Right lobe of liver (tissue), 6 donors: ENCODE measurements around the gene GTF2IRD1. TPM values are rescaled to one million over a fixed set of nuclear protein-coding genes. Genes with fewer than 3 reads are reported as not detected.
"Not testable (repeated sequence)": the region's sequence is repeated elsewhere in the genome, so short reads cannot be mapped to it uniquely, and the experiment has no call there.

Experiments
- ATAC-seq, 4 donors: fragments of 200-7000 bp; cut with Tn5 transposase; one replicate each; pipeline ENCODE4 v1.9.1; 2020; ENCODE audit warnings: mild to moderate bottlenecking in 4 of 4, moderate library complexity in 4 of 4
- DNase-seq, 3 donors: peaks; one replicate each; pipeline ENCODE4 v3.0.0-alpha.2; 2020
- H3K27ac ChIP-seq, 3 donors: fragments of 200-600 bp; one replicate each; pipeline ENCODE4 v1.8.0; 2022
- H3K27me3 ChIP-seq, 2 donors: fragments of 200-600 bp; one replicate each; pipeline ENCODE4 v1.8.0; 2022
- H3K36me3 ChIP-seq, 4 donors: fragments of 200-600 bp; sonication (generic) in 1 of 4; one replicate each; pipeline versions ENCODE4 v1.5.1 to v1.8.0; 2017 to 2022; ENCODE audit warnings: control low read depth in 1 of 4
- H3K4me1 ChIP-seq, 4 donors: fragments of 200-600 bp; sonication (generic) in 1 of 4; one replicate each; pipeline versions ENCODE4 v1.5.1 to v1.8.0; 2017 to 2022; ENCODE audit warnings: control low read depth in 1 of 4
- H3K4me3 ChIP-seq, 3 donors: fragments of 200-600 bp; one replicate each; pipeline ENCODE4 v1.8.0; 2022
- H3K9me3 ChIP-seq, 4 donors: fragments of 200-600 bp; sonication (generic) in 1 of 4; one replicate each; pipeline versions ENCODE4 v1.5.1 to v1.8.0; 2017 to 2022; ENCODE audit warnings: control low read depth in 1 of 4
- CTCF ChIP-seq, 4 donors: fragments of 200-600 bp in 3 of 4; fragments of 450-650 bp in 1 of 4; IDR thresholded peaks; one replicate each; pipeline versions ENCODE4 v1.5.1 to v1.8.0; 2016 to 2022; ENCODE audit warnings: antibody characterized with exemption in 4 of 4, mild to moderate bottlenecking in 2 of 4
- POLR2A ChIP-seq: fragments of 450-650 bp; IDR thresholded peaks from one replicate; pipeline ENCODE4 v1.6.1; 2017; ENCODE audit warnings: antibody characterized with exemption, mild to moderate bottlenecking
- WGBS: methylation state at CpG from one replicate; pipeline ENCODE4 v1.1.6; 2018; ENCODE audit warnings: low coverage, low lambda C conversion rate; ENCODE audit not compliant: insufficient coverage; ENCODE audit errors: missing lambda C conversion rate; 5-methylcytosine and 5-hydroxymethylcytosine counted together
- intact Hi-C, 2 donors: fragments of 100-400 bp; cut with DNase I; formaldehyde crosslinking; loops; one replicate each; pipeline versions ENCODE4 v1.11.2 to v1.14.1; 2022
- total RNA-seq, 6 experiments: library from RNA; depleted of rRNA in 2 of 6; stranded (reverse); fragments of >200 nt in 2 of 6; fragmentation: NEBNext Ultra II Directional in 3 of 6; extraction: Animal tissue kit (Norgen Biotek cat#: 25700) in 3 of 6; gene quantifications; one replicate each; pipeline versions ENCODE4 v1.1.0 to v1.2.4, GENCODE V29; 2016 to 2023
- donor health status: DM: no; HTN: yes; CAD: no.
- donor health status: DM: no; HTN: no; CAD: no.
- donor health status: DM: no; HTN: no; CAD: no.
- donor health status: DM: no; HTN: yes; CAD: no.
- donor health status: DM: no; HTN: yes; CAD: no.

Gene GTF2IRD1
- total RNA-seq, 6 experiments from 2014 or later: 1.9 to 9.8 (median 6.5) TPM

GRCh38 chr7:74560086-74560719, 106.5 kb downstream of the GTF2IRD1 start:
- no peaks in the 10 kb centered on the region for H3K4me1 ChIP-seq
- no peaks in the 10 kb centered on the region for H3K27me3 ChIP-seq
- H3K9me3 ChIP-seq: no peaks in the 10 kb centered on the region
- DNase-seq (no peak), ATAC-seq (no peak)
- no peak overlapping the region for H3K27ac ChIP-seq
- intact Hi-C loops: loop anchor here in 1 of 2 donors (10.0 kb wide), 1 partner anchor 115 kb away; no protein-coding TSS in a partner anchor
- TF ChIP-seq CTCF (IDR thresholded peaks at IDR 0.05) (no peak), POLR2A (no peak)
- WGBS: 93% methylated on average over 5 of the region's 5 CpGs
- H3K36me3 ChIP-seq: no peaks in the 10 kb centered on the region
- H3K4me3 ChIP-seq: no peak overlapping the region

GRCh38 chr7:74561898-74562613, 108.3 kb downstream of the GTF2IRD1 start:
- H3K9me3 ChIP-seq: no peaks in the 10 kb centered on the region
- H3K27ac ChIP-seq: no peak overlapping the region
- ATAC-seq (peak in 3 of 4 donors; percentile 25 to 71 (median 67)), DNase-seq (no peak)
- 71% methylated on average over 1 of the region's 12 CpGs for WGBS
- no peak overlapping the region for H3K4me3 ChIP-seq
- no peaks in the 10 kb centered on the region for H3K36me3 ChIP-seq
- H3K27me3 ChIP-seq: no peaks in the 10 kb centered on the region
- H3K4me1 ChIP-seq: no peaks in the 10 kb centered on the region
- TF ChIP-seq CTCF (IDR thresholded peaks at IDR 0.05): no peak
- no peak for TF ChIP-seq POLR2A
- intact Hi-C loops: loop anchor here in 1 of 2 donors (10.0 kb wide), 1 partner anchor 117 kb away; no protein-coding TSS in a partner anchor

- intact Hi-C loops: loop anchor here in 1 of 2 donors (10.0 kb wide), 1 partner anchor 119 kb away; no protein-coding TSS in a partner anchor
- not testable (repeated sequence) for ATAC-seq, DNase-seq, H3K4me1 ChIP-seq, H3K27ac ChIP-seq, H3K27me3 ChIP-seq, H3K36me3 ChIP-seq, H3K9me3 ChIP-seq, H3K4me3 ChIP-seq
- 95% methylated on average over 5 of the region's 6 CpGs for WGBS
Measured at GRCh38 chr7:74563639-74564038, 109.9 kb downstream of the GTF2IRD1 start.

GRCh38 chr7:74567318-74567668, 113.6 kb downstream of the GTF2IRD1 start:
- H3K9me3 ChIP-seq: no peaks in the 10 kb centered on the region
- H3K36me3 ChIP-seq: no peaks in the 10 kb centered on the region
- 84% methylated on average over 2 of the region's 2 CpGs for WGBS
- no peak overlapping the region for H3K27ac ChIP-seq
- no peaks in the 10 kb centered on the region for H3K27me3 ChIP-seq
- TF ChIP-seq POLR2A (no peak), CTCF (IDR thresholded peaks at IDR 0.05) (no peak)
- H3K4me3 ChIP-seq: no peak overlapping the region
- ATAC-seq (no peak), DNase-seq (no peak)
- no peaks in the 10 kb centered on the region for H3K4me1 ChIP-seq
- intact Hi-C loops: loop anchor here in 1 of 2 donors (10.0 kb wide), 1 partner anchor 122 kb away; no protein-coding TSS in a partner anchor

- peak; percentile 14 to 63 (median 57) for ATAC-seq
- H3K36me3 ChIP-seq: no peaks in the 10 kb centered on the region
- no peak for TF ChIP-seq CTCF (IDR thresholded peaks at IDR 0.05)
- TF ChIP-seq POLR2A: no peak
- H3K27ac ChIP-seq: no peak overlapping the region
- intact Hi-C loops: loop anchor here in 1 of 2 donors (10.0 kb wide), 1 partner anchor 124 kb away; no protein-coding TSS in a partner anchor
- no peak overlapping the region for H3K4me3 ChIP-seq
- no peak for DNase-seq
- H3K9me3 ChIP-seq: no peaks in the 10 kb centered on the region
- 40% methylated on average over 3 of the region's 5 CpGs for WGBS
- H3K4me1 ChIP-seq: no peaks in the 10 kb centered on the region
- no peaks in the 10 kb centered on the region for H3K27me3 ChIP-seq
Measured at GRCh38 chr7:74568658-74569057, 115.0 kb downstream of the GTF2IRD1 start.
